CD1c-positive myeloid dendritic cell (primary cell): Measurements from ENCODE around the gene KCNQ1.

ENCODE experiments used
- DNase-seq: peaks from one replicate; pipeline ENCODE4 v3.0.0-alpha.2; 2016; ENCODE audit errors: extremely low spot score

Gene KCNQ1

DNA sequence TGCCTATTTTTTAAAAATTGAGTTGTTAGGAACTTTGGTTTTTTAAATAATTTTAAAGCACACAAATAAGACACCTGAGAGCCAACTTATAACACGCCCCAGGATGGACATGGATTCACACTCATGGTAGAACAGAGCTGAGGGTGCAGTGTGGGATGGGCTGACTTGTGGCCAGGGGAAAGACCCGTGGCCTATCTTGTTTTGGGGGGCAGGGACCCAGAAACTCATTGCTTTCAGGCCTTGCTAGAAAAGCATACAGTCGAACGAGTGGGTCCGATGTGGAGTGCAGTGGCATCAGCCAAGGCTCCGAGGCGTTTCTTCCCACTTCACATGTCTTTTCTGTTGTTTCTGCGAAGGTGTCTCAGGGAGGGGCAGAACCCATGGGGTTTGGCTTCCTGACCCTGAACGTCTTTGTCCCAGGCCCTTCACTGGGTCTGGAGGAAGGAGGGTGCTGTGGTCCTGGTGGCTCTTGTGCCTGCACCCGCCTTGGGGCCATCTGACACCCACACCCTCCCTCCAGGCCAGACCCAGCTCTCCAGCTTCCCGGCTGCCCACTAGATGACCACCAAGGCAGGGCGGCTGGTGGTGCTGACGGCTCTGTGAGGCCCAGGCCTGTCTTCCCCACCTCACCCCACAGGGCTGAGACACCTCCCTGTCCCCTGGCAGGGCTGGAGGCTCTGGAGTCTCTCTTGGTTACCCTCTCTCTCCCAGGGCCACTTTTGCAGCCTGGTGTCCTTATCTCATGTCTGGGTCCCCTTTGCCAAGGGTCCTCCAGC lies 120.8 kb downstream of the KCNQ1 start:
- DNase-seq = no peak

DNA sequence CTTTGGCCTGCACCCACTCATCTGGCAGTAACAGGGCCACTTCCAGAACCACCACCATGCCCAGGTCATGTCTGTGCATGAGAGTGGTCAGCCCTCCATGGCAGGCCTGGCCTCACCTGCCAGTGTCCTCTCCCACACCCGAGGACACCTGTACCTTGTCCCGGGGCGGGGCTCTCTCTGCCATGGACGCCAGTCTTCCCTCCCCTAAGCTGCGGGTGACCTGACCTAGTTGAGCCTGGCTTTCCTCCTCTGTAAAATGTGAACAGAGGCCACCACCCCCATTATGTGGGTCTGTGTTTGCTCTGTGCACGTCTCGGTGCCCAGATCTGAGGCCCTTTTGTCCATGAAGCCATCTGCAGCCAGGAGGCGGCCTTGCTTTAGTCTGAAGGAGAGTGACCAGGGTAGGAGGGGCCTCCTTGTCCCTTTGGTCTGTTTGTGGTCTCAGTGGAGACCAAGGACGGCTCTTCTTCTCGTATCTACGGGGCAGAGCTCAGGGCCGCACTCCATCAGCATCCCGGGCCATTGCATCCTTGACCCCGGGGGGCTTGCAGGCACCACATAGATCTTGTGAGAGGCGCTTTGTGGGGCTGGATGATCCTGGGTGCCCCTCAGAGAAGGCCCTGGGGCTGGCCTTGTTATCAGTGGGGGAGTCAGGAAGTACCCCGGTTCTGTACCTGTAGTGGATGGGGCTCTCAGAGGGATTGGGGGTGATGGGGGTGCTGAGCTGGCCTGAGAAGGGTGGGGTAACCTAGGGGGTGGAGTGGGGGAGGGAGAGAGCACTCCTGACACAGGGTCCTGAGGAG lies 121.6 kb downstream of the KCNQ1 start:
- DNase-seq = no peak

DNA sequence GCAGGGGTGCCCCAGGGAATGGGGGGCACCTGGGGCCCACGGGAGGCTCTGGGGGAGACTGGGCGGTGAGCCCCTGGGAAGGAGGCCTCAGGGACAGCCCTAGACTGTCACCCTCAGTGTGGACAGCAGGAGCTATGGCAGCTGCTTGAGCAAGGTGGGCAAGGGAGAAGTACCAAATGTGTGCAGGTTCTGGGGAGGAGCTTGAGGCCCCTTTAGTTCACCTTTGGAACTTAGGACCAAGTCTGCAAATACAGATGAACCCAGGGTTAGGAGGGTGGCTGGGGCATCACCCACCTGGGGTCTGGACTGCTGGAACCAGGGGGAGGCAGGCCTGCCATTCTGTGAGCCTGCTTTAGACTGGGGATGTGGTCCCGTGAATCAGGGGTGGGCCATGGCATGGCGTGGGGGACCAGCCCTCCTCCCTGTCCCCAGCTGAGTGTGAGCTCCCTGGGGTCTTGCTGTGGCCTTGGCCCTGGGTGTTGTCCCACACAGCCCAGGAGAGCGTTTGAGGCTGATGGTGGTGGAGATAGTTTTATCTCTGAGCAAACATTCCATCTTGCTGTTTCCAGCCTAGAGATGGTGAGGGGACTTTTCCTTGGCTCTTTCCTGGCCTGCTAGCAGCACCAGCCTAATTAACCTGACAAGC lies 122.3 kb downstream of the KCNQ1 start:
- no peak for DNase-seq

GRCh38 chr11:2569321-2569721 lies 124.5 kb downstream of the KCNQ1 start:
- no peak for DNase-seq

DNA sequence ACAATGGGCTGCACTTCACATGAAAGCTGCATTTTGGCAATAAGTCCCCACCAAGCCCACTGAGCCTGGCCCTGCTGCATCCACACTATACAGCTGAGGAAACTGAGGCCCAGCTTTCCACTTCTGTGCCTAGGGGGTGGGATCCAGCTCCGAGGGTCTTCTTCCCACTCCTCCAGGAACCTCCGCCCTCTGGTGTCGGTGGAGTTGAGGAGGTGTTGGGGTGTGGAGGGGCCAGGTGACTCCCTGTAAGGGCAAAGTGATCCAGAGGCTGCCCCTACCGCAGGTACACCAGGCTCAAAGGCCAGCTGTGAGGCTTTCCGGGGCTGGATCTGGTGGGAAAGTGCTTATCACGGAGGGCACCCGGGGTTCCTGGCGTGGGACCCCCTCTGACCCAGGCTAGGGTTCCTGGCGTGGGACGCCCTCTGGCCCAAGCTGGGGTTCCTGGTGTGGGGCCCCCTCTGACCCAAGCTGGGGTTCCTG lies 125.0 kb downstream of the KCNQ1 start:
- DNase-seq = no peak

GRCh38 chr11:2570211-2570811 lies 125.5 kb downstream of the KCNQ1 start:
- DNase-seq = no peak

DNA sequence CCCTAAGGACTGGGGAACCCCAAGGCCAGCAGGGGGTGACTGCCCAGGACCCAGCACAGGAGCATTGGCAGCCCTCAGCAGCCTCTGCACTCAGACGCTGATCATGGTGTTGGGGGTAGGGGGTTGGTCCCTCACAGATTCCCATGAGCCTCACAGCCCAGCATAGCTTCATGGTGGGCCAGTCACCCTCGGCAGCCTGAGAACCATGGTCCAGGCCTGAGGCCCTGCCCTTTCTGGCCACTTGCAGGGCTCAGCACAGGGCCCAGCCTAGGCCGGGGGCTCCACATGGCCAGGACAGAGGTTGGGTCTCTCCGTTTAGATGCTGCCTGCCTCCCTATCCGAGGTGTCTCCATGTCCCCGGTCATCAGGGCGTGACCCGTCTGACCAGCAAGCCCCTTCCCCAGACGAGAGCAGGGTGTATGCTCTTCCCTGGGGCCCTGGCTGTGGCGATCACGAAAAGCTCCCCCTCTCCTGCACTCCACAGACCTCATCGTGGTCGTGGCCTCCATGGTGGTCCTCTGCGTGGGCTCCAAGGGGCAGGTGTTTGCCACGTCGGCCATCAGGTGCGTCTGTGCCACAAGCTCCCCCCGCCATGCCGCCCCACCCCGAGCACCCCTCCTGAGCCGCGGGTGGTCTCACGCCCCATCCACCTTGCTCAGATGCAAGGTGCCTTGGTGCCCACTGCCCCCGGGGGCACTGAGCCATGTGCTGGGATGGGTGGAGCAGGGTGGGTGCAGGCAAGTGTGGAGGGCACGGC lies 126.2 kb downstream of the KCNQ1 start:
- DNase-seq = no peak

GRCh38 chr11:2571598-2572281 lies 126.9 kb downstream of the KCNQ1 start:
- no peak for DNase-seq

- DNase-seq = no peak
Observed at GRCh38 chr11:2572491-2573239, 127.9 kb downstream of the KCNQ1 start.

DNA sequence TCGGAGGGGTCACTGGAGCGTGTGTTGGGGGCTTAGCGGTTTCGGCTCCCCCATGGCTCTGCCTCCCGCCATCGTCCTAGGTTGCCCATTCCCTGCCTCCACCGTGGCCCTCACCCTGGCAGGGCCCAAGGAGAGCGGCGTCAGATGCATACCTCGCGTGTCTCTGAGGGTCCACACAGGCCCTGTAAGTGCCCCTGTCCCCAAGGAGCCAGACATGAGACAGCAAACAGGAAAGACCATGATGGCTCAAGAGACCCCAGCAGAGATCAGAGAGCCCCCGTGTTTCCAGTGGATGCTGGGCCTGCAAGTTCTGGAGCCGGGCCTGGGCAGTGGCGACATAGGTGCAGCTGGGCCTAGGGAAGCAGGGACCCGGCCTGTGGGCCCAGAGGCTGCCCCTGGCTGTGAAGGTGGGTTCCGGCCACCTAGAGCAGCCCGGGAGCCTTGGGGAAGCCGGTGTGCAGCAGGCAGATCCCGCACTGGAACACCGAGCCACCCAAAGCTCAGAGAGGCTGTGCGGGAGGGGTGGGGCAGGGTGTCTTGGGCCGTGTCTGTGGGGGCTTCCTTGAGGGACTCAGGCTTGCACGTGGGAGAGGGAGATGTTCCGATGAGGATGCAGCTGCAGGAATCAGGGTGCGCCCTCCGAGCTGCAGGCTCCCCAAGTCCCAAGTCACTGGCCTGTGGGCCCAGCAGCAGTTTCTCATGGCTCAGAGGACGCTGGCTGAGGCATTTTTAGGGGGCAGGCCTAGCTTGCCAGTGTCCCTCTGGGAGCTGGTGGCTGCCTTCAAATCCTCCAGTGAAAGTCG lies 128.6 kb downstream of the KCNQ1 start:
- no peak for DNase-seq

DNA sequence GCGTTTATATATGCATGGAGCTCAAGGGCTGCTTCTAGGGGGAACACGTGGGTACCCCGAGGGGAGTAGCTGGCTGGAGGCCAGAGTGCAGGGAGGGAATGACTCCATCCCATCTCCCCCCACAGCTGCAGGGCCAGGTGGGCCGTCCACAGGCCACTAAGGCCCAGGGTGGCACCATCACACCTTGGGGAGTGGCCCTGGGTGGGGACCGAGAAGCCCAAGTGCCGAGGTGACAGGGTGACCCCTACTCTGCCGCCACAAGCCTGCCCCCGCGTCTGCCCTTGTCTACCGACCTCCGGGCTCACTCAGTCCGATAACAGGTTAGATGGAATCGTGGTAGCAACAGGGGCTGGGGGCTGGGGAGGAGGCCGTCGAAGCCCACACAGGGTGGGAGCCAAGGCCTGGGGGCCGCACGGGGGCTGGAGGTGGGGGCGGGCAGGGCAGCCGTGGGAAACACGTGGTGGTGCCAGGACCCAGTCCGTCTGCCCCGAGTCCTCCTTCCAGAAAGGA lies 129.3 kb downstream of the KCNQ1 start:
- DNase-seq = no peak

DNA sequence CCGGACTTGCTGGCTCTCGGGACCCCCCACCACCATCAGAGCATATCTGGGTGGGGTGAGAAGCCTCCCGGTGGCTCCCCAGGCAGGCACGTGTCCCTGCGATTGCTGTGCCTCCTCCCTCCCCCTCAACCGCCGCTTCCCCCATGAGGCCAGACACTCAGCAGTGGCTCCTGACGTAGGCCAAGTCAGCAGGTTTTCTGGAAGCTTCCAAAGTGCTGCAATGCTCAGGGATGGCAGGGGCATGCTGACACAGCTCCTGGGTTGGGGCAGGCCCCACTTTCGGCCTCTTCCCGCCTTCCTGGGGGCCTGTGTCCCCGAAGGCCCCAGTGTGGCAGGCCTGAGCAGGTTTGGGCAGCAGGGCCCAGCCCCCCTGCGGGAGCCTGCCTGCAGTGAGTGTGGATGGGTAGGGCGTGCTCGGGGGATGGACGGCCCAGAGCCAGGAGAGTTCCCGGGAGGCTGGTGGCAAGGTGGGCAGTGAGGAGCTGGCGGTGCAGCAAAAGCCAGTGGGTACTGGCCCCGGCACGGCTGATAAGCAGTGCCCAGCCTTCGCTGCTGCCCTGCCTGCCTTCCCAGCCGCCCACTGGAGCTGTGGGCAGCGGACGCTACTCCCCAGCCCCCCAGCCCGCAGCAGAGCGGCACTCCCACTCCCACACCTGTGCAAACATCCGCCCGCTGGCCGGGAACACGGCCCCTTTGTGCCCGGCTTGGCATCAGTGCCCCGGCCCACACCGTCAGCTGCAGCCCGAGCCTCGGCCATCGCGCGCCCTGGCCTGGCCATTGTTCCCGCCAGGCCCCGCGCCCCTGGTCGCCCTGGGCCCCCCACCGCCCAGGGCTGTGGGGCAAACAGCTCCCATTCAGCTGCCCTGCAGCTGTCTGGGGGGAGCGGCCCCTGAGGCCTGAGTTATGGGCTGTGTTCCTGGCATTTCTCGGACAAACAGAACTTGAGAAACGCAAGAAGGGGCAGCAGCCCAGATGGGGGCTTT lies 130.0 kb downstream of the KCNQ1 start:
- no peak for DNase-seq

- DNase-seq = no peak
Observed at GRCh38 chr11:2575591-2576051, 130.8 kb downstream of the KCNQ1 start.

DNA sequence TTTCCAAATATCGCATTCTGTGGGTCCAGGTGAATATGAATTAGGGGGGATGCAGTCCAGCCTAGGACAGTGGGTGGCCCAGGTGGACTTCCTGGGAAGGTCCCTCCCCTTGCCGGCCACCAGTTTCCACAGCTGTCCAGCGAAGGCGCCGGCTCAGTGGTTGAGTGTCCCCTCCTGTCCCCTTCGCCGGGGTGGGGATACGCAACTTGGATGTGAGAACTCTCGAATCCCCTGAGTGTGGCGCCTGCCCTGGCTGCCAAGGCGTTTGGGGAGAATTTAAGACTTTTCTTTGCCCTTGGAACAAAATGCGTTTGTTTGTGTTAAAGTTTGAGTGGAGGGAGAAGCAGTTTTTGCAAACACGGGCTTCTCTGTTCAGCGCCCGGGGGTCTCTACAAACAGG lies 131.3 kb downstream of the KCNQ1 start:
- DNase-seq = no peak

- no peak for DNase-seq
Observed at GRCh38 chr11:2576549-2576948, 131.7 kb downstream of the KCNQ1 start.

- no peak for DNase-seq
Observed at GRCh38 chr11:2577031-2577990, 132.5 kb downstream of the KCNQ1 start.
